Activated CD8-positive, alpha-beta memory T cell treated with anti-CD3 and anti-CD28 coated beads, Interleukin-2, amount 50 U/mL, for 24 hours (primary cell): ENCODE results near the gene SLFNL1.

Experiments used
- DNase-seq: peaks from one replicate; pipeline ENCODE4 v3.0.0-alpha.2; 2020; ENCODE audit errors: extremely low read depth

Gene SLFNL1

GRCh38 chr1:40986328-40986783 lies 35.2 kb downstream of the SLFNL1 start:
- no peak for DNase-seq

- no peak for DNase-seq
Observed at GRCh38 chr1:40985875-40986274, 35.6 kb downstream of the SLFNL1 start.

- no peak for DNase-seq
Observed at GRCh38 chr1:40985161-40985560, 36.4 kb downstream of the SLFNL1 start.

GRCh38 chr1:40984531-40984930 lies 37.0 kb downstream of the SLFNL1 start:
- no peak for DNase-seq

- no peak for DNase-seq
Observed at GRCh38 chr1:40984066-40984465, 37.5 kb downstream of the SLFNL1 start.

GRCh38 chr1:40983286-40983685 lies 38.2 kb downstream of the SLFNL1 start:
- DNase-seq = no peak

- no peak for DNase-seq
Observed at GRCh38 chr1:40982721-40983120, 38.8 kb downstream of the SLFNL1 start.

- DNase-seq = no peak
Observed at GRCh38 chr1:40981691-40982448, 39.7 kb downstream of the SLFNL1 start.

GRCh38 chr1:40980453-40981121 lies 40.9 kb downstream of the SLFNL1 start:
- DNase-seq = peak; percentile 3

GRCh38 chr1:40980068-40980452 lies 41.5 kb downstream of the SLFNL1 start:
- no peak for DNase-seq

- peak; percentile 80 for DNase-seq
Observed at GRCh38 chr1:40979241-40980067, 42.1 kb downstream of the SLFNL1 start, which contains the start of gene CTPS1. CTPS1 (plus strand) TSS chr1:40979696; CDS start chr1:40983291, 3,595 bp downstream.

- no peak for DNase-seq
Observed at GRCh38 chr1:40978886-40979240, 42.7 kb downstream of the SLFNL1 start.

- DNase-seq = no peak
Observed at GRCh38 chr1:40977716-40978115, 43.8 kb downstream of the SLFNL1 start.

GRCh38 chr1:40976952-40977690 lies 44.4 kb downstream of the SLFNL1 start:
- DNase-seq = no peak

GRCh38 chr1:40974945-40975344 lies 46.6 kb downstream of the SLFNL1 start:
- no peak for DNase-seq

GRCh38 chr1:40973912-40974311 lies 47.6 kb downstream of the SLFNL1 start:
- DNase-seq = no peak

- DNase-seq = no peak
Observed at GRCh38 chr1:40971966-40972365, 49.6 kb downstream of the SLFNL1 start.

- DNase-seq = no peak
Observed at GRCh38 chr1:40969445-40969844, 52.1 kb downstream of the SLFNL1 start.

GRCh38 chr1:40966417-40966816 lies 55.1 kb downstream of the SLFNL1 start:
- DNase-seq = no peak
